MM.1S (cell line): ENCODE measurements around the gene DMXL2.

ENCODE experiments used
- EZH2phosphoT487 ChIP-seq: fragments of 300-600 bp; sonication (generic); IDR thresholded peaks from 2 replicates; pipeline ENCODE4 v1.6.1; 2018; ENCODE audit warnings: antibody characterized with exemption, low read length
- TF ChIP-seq, protein P1 (sequence below): fragments of 300-600 bp; sonication (generic); IDR thresholded peaks from 2 replicates; pipeline ENCODE4 v1.5.1; 2016; ENCODE audit warnings: antibody characterized with exemption, low read length, mixed read lengths

DNA sequence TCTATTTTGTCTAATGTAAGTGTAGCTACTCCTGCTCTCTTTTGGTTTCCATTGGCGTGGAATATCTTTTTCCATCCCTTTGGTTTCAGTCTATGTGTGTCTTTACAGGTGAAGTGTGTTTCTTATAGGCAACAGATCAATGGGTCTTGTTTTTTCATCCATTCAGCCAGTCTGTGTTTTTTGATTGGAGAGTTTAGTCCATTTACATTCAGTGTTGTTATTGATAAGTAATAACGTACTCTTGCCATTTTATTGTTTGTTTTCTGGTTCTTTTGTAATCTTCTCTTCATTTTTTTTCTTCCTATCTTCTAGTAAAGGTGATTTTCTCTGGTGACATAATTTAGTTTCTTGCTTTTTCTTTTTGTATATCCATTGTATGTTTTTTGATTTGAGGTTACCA is 184.0 kb downstream of the DMXL2 start:
- TF ChIP-seq, protein P1, sequence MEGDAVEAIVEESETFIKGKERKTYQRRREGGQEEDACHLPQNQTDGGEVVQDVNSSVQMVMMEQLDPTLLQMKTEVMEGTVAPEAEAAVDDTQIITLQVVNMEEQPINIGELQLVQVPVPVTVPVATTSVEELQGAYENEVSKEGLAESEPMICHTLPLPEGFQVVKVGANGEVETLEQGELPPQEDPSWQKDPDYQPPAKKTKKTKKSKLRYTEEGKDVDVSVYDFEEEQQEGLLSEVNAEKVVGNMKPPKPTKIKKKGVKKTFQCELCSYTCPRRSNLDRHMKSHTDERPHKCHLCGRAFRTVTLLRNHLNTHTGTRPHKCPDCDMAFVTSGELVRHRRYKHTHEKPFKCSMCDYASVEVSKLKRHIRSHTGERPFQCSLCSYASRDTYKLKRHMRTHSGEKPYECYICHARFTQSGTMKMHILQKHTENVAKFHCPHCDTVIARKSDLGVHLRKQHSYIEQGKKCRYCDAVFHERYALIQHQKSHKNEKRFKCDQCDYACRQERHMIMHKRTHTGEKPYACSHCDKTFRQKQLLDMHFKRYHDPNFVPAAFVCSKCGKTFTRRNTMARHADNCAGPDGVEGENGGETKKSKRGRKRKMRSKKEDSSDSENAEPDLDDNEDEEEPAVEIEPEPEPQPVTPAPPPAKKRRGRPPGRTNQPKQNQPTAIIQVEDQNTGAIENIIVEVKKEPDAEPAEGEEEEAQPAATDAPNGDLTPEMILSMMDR: no peak
- no peak for TF ChIP-seq EZH2phosphoT487
